NCI-H510A (cell line): ENCODE results near the gene SLC9C2.
"Not testable (repeated sequence)": the region's sequence is repeated elsewhere in the genome, so short reads cannot be mapped to it uniquely, and the experiment has no call there.

ENCODE experiments used
- DNase-seq: peaks from one replicate; lab custom pipeline; 2025; lab: John Stamatoyannopoulos, UW

The SLC9C2 gene

DNA sequence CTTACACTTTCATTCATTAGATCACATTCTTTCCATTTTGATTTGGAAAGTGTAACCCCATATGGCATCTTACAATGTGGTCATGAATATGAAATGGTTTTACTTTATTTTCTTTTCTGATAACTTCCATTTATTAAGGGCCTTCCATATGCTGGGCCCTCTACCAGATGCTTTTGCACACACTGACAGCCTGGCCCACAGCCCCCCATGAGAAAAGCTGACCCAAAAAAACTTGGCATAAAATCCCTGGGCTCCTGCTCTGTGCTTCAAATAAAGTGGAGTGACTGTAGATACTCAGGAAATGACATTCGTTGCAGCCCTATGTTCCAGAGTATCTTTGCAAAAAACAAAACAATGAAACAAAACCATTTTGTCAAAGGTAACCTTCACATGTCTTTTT is 76.9 kb downstream of the SLC9C2 start:
- DNase-seq, result no peak

DNA sequence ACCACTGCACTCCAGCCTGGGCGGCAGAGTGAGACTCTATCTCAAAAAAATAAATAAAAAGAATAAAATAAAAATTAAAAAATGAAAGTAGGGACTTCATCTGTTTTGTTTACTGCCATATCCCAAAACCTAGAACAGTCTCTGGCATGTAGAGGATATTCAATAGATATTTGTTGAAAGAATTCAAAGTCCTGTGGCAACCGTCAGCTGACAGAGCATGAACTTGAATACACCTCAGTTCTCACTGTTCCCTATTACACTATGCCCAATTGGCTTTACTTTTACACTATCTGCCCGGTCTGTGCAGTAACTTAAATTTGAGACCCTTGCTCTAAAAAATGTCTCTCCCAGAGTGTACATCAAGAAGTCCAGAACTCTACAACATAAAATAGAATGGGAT is 79.5 kb downstream of the SLC9C2 start:
- no peak for DNase-seq

DNA sequence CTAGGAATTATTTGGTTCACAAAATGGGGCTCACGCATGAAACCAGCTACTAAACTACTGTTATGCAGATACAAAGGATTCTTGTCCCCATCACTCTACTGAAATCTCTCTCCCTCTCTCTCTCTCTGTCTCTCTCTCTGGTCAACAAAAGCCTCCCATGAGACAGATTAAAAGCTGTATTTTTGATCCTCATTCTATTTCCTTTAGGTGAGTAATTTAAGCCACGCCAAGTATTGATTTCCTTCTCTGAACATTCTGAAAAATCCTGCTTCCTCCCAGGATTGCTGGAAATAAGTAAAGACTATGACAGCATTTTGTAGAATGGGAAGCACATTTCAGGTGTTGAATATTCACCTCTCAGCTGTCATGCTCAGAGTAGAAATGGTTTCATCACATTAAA is 82.1 kb downstream of the SLC9C2 start:
- DNase-seq, result no peak

DNA sequence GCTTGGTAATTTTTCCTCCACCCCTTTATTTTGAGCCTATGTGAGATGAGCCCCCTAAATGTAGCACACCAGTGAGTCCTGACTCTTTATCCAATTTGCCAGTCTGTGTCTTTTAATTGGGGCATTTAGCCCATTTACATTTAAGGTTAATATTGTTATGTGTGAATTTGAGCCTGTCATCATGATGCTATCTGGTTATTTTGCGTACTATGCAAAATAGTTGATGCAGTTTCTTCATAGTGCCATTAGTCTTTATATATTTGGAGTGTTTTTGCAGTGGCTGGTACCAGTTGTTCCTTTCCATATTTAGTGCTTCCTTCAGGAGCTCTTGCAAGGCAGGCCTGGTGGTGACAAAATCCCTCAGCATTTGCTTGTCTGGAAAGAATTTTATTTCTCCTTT is 88.4 kb downstream of the SLC9C2 start:
- not testable (repeated sequence) for DNase-seq

DNA sequence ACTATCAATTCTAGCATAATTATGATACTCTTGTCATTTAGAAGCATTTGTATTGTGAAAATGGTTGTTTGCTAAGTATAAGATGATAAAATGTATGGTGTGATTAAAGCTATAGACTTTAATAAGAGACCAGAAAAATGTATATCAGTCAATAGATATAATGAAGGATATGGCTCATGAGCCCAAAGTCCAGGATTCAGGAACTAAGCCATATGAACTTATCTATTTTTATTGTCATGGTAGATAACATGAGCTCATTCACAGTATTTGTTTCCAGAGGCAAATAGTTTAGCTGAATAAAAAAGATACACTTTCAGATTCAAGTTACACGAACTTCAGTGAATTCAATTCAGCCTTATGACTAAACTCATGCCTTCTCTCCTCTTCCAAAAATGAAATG is 93.1 kb downstream of the SLC9C2 start:
- no peak for DNase-seq

DNA sequence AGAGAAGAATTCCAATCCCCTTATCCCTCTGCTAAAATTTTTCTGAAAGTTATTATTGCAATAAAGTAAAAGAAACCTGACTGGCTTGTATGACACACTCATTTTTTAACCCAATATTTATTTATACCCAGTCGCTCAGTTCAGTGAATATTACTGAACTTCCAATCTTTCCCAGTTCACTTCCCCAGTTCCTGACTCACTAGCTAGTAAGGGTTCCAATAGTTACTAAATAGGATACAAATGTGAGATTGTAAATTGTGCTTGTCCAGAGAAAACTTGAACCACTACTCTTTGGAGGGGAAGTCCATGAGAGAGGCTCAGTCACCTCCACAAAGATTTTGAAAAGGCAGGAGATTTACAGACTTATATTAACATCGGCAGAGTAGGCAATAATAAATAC is 94.3 kb downstream of the SLC9C2 start:
- no peak for DNase-seq

DNA sequence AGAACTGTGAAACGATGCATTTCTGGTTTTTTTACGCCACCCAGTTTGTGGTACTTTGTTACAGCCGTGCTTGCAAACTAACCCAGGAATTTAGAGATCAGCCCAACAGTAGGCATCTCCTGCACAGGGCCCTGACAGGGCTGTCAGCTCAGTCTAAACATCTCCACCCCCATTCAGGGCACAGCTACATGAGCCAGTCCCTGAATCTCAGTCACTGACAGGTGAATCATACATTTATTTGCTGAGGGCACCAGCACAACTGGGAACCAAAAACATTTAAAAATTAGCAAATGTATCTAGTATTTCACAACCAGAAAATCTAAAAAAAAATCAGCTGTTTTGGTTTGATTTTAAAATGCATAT is 95.0 kb downstream of the SLC9C2 start:
- DNase-seq, result no peak

DNA sequence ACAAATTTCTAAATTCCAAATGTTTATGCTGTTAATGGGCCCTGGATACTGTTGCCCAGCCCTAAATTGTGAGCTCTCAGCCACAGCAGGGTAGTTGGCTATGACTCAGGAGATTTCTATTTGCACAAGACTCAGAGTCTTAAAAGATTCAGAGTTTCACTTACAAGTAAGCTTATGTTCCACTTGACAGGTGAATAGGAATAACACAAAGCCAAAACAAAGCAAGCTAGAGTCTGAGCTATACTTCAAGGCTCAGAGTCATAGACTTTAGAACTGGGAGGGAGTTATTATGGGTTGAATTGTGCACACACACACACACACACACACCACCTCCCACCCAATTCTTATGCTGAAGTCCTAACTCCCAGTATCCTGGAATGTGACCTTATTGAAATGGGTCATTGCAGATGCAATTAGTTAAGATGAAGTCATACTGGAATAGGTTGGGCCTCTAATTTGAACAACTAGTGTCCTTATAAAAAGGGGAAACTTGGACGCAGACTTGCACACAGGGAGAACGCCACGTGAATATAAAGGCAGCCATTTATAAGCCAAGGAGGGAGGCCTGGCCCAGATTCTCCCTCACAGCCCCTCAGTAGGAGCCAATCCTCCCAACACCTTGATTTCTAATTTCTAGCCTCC is 95.5 kb downstream of the SLC9C2 start:
- no peak for DNase-seq

DNA sequence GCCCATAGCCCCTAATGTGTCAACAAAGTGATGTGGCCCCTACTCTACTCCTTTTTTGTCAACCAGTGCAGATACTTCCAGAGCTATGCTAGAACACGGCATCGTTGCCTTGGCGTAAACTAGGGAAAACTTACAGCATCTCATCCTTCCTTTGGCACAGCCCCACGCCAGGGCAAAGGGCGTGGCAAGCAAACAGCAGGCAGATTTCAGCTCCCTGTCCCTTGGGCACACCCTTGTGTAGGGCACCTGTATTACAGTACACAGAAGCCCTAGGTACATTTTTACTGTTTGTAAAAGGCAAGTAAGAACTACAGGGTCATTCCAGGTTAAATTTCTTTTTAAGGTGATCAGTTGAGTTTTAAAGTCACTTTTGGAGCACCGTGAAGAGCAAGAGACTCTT is 96.4 kb downstream of the SLC9C2 start:
- DNase-seq, result no peak

DNA sequence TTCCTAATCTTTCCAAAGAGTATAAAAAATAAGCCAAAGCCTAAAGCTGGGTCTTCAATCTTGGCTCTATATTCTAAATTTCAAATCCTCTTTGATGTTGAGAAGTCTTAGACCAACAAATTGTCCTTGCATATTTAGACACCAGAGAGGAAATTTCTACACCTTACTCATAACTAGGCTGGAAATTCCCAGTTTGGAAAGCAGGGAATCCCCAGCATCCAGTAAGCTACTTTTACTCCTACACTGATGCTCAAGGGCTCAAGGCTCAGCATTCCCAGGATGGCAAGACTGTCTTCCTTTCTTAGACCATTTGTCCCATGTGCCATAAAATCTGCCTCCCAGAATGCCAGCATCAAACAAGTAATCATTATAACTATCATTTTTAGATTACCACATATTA is 97.5 kb downstream of the SLC9C2 start:
- no peak for DNase-seq

DNA sequence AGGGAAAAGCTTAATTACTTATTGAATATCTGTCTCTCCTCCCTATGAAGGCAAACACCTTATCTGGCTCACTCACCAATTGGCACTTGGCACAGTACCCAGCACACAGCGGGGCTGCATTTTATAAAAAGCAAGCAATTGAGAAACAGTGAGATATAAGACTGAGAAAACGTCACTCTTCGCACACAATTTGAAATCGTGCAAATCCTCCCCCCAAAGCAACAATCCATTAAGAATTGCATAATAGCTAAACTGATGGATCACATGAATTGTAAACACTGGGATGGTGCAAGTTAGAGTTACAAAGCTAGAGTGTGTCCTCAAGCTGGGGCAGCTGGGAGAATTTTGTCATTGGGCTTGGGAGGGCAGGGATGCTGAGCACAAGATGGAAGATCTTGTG is 98.6 kb downstream of the SLC9C2 start:
- DNase-seq, result no peak

DNA sequence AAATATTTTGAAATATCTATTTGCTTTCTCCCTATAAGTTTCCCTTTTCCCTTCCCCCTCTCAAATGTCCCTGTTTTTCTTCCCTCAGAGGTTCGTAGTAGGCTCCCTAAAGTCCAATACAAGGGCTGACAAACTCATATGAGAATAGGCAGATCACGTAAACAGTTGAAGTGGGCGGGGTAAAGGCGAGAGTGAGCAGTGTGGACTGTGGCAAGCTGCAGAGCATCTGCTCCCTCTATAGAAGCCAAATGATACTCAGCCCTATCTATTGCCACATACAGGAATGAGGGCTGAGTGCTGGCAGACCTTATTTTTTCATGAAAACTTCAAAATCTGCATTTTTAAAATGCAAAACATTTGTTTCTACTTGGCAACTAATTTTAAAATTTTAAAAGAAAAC is 99.5 kb downstream of the SLC9C2 start:
- DNase-seq, result no peak

DNA sequence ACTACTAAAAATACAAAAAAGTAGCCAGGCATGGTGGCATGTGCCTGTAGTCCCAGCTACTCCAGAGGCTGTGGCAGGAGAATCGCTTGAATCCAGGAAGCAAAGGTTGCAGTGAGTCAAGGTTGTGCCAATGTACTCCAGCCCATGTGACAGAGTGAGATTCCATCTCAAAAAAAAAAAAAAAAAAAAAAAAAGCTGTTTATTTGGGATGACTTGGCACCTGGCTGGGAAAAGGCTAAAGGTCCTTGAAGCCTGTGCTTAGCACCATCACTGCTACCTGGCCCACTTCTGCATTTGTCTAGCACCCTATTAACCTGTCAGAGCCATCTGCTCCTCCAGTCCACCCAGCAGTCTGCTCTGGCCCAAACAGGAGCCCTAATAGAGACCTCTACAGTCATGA is 100.8 kb downstream of the SLC9C2 start:
- DNase-seq, result no peak

DNA sequence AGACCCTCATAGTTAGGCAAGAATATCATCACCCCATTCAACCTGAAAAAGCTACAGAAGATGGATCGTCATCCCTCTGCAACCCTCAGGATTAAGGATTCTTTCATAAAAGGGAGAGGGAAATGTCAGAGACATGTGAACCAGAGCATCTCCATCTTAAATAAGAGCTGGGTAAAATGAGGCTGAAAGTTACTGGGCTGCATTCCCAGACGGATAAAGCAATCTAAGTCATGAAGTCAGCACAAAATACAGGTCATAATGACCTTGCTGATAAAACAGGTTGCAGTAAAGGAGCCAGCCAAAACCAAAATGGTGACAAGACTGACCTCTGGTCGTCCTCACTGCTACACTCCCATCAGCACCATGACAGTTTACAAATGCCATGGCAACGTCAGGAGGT is 103.1 kb downstream of the SLC9C2 start:
- DNase-seq, result no peak

DNA sequence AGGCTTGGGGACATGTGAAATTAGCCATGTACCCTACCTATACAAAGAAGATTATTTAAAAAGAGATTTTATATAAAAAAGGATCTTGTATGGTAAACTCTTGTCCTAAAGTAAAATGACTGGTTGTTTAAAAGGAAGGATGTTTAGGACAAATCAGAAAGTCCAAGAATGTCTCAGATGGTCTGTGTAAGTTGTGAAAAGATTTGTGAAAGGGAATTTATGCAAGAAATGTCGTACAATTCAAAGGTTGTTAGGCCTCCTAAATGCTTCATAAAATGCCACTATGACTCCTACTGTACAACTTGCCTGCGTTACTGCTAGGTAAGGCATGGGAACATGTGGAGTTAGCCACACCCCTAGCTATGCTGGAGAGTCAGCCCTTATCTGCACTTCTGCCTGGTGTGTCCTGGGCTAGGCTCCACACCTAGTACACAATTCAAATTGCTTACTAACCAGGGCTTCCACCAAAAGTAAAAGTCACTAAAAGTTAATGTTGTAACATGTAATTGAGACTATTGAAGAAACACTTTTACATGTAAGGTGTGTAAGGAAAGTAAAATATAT is 106.0 kb downstream of the SLC9C2 start:
- no peak for DNase-seq

DNA sequence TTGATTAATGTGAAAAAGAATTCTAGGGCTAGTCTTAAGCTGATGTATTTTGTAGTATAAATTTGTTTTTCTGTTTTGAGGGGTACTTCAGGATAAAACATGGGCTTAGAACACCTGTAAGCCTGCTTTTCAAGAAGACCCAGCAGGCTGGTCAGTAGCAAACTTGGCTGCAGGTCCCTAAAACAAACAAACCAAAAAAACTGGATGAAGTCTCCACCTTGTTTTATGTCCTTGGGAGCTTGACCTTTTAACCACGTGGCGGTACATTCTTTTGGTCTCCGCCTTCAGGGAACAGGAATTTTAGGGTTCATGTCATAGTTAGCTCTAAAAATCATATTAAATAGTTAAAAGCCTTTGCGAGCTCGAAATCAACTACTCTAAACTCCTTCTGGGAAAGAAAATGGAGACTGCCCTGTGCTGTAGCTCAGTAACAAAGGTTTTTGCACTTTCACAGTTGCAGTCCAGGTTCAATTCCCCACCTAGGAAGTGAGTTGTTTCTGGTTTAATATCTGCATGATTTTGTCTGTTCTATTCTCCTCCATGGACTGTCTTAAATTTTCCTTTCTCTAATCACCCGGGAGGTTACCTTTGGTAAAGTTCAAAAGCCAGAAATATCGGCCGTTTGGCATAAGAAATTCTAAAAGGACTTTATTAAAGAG is 107.1 kb downstream of the SLC9C2 start:
- DNase-seq, result no peak

DNA sequence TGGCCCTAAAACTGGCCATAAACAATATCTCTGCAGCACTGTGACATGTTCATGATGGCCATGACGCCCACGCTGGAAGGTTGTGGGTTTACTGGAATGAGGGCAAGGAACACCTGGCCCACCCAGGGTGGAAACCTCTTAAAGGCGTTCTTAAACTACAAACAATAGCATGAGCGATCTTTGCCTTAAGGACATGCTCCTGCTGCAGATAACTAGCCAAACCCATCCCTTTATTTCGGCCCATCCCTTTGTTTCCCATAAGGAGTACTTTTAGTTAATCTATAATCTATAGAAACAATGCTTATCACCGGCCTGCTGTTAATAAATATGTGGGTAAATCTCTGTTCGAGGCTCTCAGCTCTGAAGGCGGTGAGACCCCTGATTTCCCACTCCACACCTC is 109.7 kb downstream of the SLC9C2 start:
- DNase-seq, result not testable (repeated sequence)

DNA sequence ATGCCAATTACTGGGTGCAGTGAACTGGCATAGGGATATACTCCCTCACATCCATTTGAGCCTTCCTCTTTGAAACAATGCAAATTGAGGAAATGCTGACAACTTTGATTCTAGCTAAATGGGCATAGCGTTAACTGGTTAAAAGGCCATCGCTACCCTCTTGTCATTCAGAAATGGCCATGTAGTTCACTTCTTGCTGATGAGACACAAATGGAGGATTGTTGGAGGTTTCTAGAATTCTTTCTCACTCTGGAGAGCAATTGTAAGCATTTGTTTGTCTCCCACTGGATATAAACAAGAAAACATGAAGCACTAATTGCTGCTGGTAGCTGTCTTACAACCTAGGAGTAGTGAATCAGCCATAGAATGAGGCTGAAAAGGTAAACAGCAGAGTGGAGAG is 111.4 kb downstream of the SLC9C2 start:
- DNase-seq, result no peak

DNA sequence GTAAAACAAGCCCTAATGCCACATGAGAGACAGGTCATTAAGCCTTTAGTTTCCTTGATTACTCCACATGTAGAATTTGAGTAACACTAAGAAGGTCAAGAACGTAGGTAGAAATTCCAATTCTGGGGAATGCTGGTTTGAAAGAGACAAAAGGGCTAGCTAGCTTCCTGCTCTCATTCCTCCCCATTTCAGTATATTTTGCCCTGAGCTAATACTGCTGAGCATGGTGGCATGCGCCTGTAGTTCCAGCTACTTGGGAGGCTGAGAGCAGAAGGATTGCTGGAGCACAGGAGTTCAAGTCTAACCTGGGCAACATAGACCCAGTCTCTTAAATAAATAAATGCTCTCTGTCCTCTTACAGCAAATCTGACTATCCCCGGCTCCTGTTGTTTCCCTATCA is 112.9 kb downstream of the SLC9C2 start:
- DNase-seq, result no peak

DNA sequence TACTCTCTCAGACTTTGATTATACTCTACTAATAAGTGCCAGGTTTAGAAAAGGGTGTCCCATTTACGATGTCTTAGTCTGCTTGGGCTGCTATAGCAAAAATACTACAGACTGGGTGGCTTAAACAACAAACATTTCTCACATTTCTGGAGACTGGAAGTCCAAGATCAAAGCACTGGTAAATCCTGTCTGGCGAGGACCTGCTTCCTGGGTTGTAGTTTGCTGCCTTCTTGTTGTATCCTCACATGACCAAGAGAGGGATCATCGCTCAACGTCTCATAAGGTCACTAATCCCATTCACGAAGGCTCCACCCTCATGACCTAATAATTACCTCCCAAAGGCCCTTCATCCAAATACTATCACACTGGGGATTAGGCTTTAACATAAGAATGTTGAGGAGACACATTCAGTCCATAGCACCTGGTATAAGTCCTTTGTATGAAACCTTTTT is 113.7 kb downstream of the SLC9C2 start:
- DNase-seq, result no peak

DNA sequence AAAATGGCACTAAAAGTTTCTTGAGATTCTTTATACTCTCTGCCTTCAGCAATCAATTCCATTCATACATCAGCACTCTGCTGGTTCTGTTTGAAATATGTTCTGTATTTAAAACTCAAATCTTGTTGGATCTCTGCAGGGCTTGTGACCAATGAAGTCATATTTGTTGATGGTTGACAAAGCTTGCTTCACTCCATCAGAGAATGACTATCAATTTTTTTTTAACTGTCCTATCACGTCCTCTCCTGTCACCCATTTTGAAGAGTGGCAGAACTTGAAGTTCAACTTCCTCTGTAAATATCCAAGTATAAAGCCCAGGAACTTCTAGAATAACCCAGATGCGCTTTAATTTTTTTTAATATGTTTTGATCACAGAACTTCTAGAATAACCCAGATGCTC is 114.9 kb downstream of the SLC9C2 start:
- DNase-seq, result no peak

DNA sequence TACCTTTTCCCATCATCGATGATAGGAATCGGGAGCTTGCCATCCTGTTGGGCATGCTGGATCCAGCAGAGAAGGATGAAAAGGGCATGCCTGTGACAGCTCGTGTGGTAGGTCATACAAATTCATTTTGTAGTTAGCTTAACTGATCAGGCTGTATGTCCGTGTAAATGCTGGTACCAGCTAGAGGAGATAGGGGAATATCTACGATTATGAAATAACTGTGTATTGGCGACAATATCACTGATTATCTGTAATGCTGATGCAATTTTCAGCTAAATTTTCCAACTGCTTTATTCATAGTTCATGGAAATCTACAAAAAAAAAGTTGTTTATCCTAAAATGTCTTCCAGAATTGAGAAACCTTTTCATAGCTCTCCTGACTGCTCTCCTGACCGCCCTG is 117.5 kb downstream of the SLC9C2 start:
- DNase-seq, result no peak

DNA sequence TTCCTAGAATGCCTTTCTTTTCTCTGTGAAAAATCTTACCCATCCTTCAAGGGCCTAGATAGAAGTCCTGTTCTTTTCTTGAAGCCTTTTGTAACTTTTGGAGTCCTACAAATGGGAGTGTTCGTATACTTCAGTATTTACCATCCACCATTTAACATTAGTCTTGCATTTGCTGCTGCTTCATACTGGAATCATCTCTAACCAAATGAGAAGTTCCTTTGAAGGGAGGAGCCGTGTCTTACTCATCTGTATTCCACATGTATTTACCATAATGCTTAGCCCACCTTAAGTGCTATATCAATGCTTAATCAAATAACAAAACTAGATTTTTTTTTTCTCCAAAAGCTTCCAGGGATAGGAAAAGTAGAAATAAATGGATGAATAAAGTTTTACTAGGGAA is 118.6 kb downstream of the SLC9C2 start:
- DNase-seq, result no peak

DNA sequence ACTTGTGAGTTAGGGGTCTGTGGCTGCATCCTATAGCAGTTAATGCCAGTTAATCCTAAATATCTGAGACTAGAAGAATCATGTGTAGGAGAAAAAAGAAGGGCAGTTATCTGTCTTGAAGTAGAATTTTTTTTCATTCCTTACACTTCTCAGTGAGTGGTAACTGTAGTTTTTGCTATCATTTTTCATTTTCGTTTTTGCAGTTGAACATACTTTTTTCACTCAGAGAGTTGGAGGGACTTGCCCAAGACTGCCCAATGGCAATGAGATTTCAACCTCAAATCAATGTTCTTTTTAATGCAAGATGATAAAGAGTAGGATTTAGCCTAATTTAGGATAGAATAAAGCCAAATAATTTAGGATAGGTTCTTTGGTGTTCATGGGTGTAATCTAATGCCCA is 120.2 kb downstream of the SLC9C2 start:
- no peak for DNase-seq
